HG02938 (cell line): ENCODE measurements around the gene DMRTA1.
"Not testable (repeated sequence)": the region's sequence is repeated elsewhere in the genome, so short reads cannot be mapped to it uniquely, and the experiment has no call there.

ENCODE experiments used
- ATAC-seq: cut with Tn5 transposase; IDR thresholded peaks from one replicate; pipeline ENCODE4 v1.9.1; 2021; ENCODE audit warnings: mild to moderate bottlenecking, moderate library complexity; ENCODE audit not compliant: unreplicated experiment

The DMRTA1 gene

DNA sequence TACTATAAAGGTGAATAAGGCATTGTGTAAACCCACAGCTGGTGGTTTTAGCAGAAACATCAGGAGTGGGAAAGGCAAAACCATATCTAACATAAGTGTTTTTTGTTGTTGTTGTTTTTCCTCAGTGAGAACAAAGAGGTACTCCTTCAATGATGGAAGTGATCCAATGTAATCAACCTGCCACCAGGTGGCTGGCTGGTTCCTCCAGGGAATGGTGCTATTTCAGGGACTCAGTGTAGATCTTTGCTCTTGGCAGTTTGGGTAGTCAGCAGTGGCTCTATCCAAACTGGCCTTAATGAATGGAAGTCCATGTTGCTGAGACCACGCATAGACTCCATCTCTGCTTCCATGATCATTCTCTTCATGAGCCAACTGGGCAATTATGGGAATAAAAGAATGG lies 10.8 kb downstream of the DMRTA1 start:
- ATAC-seq: no peak

- no peak for ATAC-seq
Measured at GRCh38 chr9:22463205-22463604, 16.6 kb downstream of the DMRTA1 start.

GRCh38 chr9:22469928-22470544 lies 23.4 kb downstream of the DMRTA1 start:
- ATAC-seq: peak; percentile 88

DNA sequence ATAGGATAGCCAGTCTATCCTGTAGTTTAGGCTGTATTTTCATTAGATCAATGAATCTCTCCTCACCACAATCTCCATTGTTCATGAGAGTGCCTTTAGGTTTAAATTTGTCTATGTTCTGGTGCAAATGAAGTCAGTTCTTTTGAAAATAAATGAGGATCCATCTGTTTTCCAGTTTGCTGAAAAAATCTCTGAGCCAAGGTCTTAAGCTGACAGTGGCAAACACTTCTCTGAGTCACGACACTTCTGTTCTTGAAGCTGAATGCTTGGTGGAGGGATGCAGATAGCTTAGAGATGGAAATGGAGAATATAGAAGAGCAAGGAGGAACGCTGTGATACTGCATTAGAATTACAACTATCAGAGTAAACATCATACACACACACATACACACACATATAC lies 34.9 kb downstream of the DMRTA1 start:
- no peak for ATAC-seq

GRCh38 chr9:22483528-22484070 lies 37.0 kb downstream of the DMRTA1 start:
- no peak for ATAC-seq

GRCh38 chr9:22496197-22496596 lies 49.6 kb downstream of the DMRTA1 start:
- ATAC-seq: not testable (repeated sequence)
